Measurements from ENCODE around the gene TMPRSS6.
A peak's percentile ranks its signal among the peaks of the same experiment; 100 is the strongest.

TMPRSS6 gene

GRCh38 chr22:37101311-37102066 lies 8.0 kb downstream of the TMPRSS6 start:
- H3K27ac ChIP-seq: no peak overlapping the region
- TF ChIP-seq CTCF (conservative IDR thresholded peaks at IDR 0.05): no peak

- H3K27ac ChIP-seq: no peak overlapping the region
- TF ChIP-seq CTCF (conservative IDR thresholded peaks at IDR 0.05): no peak
Measured at GRCh38 chr22:37100589-37101127, 8.9 kb downstream of the TMPRSS6 start.

- peak; percentile 22; the same call in 1 of the 2 replicates for TF ChIP-seq CTCF (conservative IDR thresholded peaks at IDR 0.05)
- H3K27ac ChIP-seq: no peak overlapping the region
Measured at GRCh38 chr22:37098976-37099591, 10.4 kb downstream of the TMPRSS6 start.

GRCh38 chr22:37097346-37097745 lies 12.2 kb downstream of the TMPRSS6 start:
- no peak overlapping the region for H3K27ac ChIP-seq
- no peak for TF ChIP-seq CTCF (conservative IDR thresholded peaks at IDR 0.05)

GRCh38 chr22:37095113-37095512 lies 14.4 kb downstream of the TMPRSS6 start:
- TF ChIP-seq CTCF (conservative IDR thresholded peaks at IDR 0.05): no peak

GRCh38 chr22:37094239-37094638 lies 15.3 kb downstream of the TMPRSS6 start:
- no peak for TF ChIP-seq CTCF (conservative IDR thresholded peaks at IDR 0.05)
- no peak overlapping the region for H3K27ac ChIP-seq

More at GRCh38 chr22:37095113-37095512, 14.4 kb downstream of the TMPRSS6 start:
- H3K27ac ChIP-seq: no peak overlapping the region

GRCh38 chr22:37092997-37093396 lies 16.5 kb downstream of the TMPRSS6 start:
- H3K27ac ChIP-seq: no peak overlapping the region
- TF ChIP-seq CTCF (conservative IDR thresholded peaks at IDR 0.05): no peak
